SK-N-SH (cell line): Measurements from ENCODE around the gene GIT2. TPM values are rescaled to one million over a fixed set of nuclear protein-coding genes. Genes with fewer than 3 reads are reported as not detected.

Source experiments
- CTCF ChIA-PET: fragments of 300-600, 350-600 bp; formaldehyde crosslinking; extraction: SDS; loops from one replicate; lab custom pipeline; 2021; lab: Yijun Ruan, JAX
- POLR2A ChIA-PET: fragments of 350-600 bp; sonication (Branson Sonifier 250); formaldehyde crosslinking; extraction: SDS; loops from one replicate; lab custom pipeline; 2020; ENCODE audit warnings: antibody characterized with exemption, inconsistent platforms; lab: Yijun Ruan, JAX
- DNase-seq: peaks from one replicate; pipeline ENCODE4 v3.0.0; 2012
- H2AFZ ChIP-seq: fragments of 200-600 bp; sonication (generic); 2 replicates; pipeline ENCODE4 v1.8.1; 2016; ENCODE audit warnings: antibody characterized with exemption, mild to moderate bottlenecking, low read depth
- H3F3A ChIP-seq: fragments of 200-600 bp; sonication (generic); replicated peaks from 2 replicates; pipeline ENCODE3; 2016; ENCODE audit warnings: antibody characterized with exemption, mild to moderate bottlenecking; ENCODE audit not compliant: insufficient read depth
- H3K27ac ChIP-seq, 2 experiments: fragments of 200-500 bp in 1 of 2; fragments of 200-600 bp in 1 of 2; sonication (Bioruptor generic) in 1 of 2; sonication (generic), shearing (Covaris generic) in 1 of 2; 2 replicates each; pipeline versions ENCODE4 v1.5.1 to v1.6.1; 2014 to 2016; ENCODE audit warnings: low read depth in 2 of 2, inconsistent platforms in 1 of 2, low read length in 1 of 2, mild to moderate bottlenecking in 1 of 2, mixed read lengths in 1 of 2
- H3K27me3 ChIP-seq: fragments of 200-600 bp; sonication (generic), shearing (Covaris generic); 2 replicates; pipeline ENCODE4 v1.6.1; 2016; ENCODE audit warnings: mixed run types; ENCODE audit not compliant: insufficient read depth
- H3K36me3 ChIP-seq, 2 experiments: fragments of 200-500 bp in 1 of 2; fragments of 200-600 bp in 1 of 2; sonication (Bioruptor generic) in 1 of 2; sonication (generic) in 1 of 2; replicated peaks in 1 of 2; 2 replicates each; pipeline versions ENCODE3 to v1.5.1; 2014 to 2016; ENCODE audit warnings: low read length in 1 of 2, mild to moderate bottlenecking in 1 of 2; ENCODE audit not compliant: insufficient read depth in 2 of 2, control insufficient read depth in 1 of 2
- H3K4me1 ChIP-seq, 2 experiments: fragments of 200-500 bp in 1 of 2; fragments of 200-600 bp in 1 of 2; sonication (Bioruptor generic) in 1 of 2; sonication (generic), shearing (Covaris generic) in 1 of 2; 2 replicates each; pipeline versions ENCODE4 v1.5.1 to v1.6.1; 2014 to 2016; ENCODE audit warnings: low read depth in 1 of 2, low read length in 1 of 2, mixed run types in 1 of 2; ENCODE audit not compliant: insufficient read depth in 2 of 2, control insufficient read depth in 1 of 2
- H3K4me2 ChIP-seq: fragments of 200-600 bp; sonication (generic), shearing (Covaris generic); 2 replicates; pipeline ENCODE4 v1.6.1; 2017; ENCODE audit warnings: mixed run types
- H3K4me3 ChIP-seq, 2 experiments: fragments of 200-500 bp in 1 of 2; fragments of 200-600 bp in 1 of 2; sonication (Bioruptor generic) in 1 of 2; sonication (generic), shearing (Covaris generic) in 1 of 2; 2 replicates each; pipeline versions ENCODE4 v1.5.1 to v1.8.1; 2014 to 2016; ENCODE audit warnings: low read depth in 2 of 2, inconsistent platforms in 1 of 2, low read length in 1 of 2, mild to moderate bottlenecking in 1 of 2, mixed read lengths in 1 of 2, moderate library complexity in 1 of 2
- H3K79me2 ChIP-seq: fragments of 200-600 bp; sonication (generic); 2 replicates; pipeline ENCODE4 v1.8.1; 2017; ENCODE audit warnings: mild to moderate bottlenecking; ENCODE audit not compliant: insufficient read depth
- H3K9ac ChIP-seq: fragments of 200-600 bp; sonication (generic); 2 replicates; pipeline ENCODE4 v1.6.1; 2017; ENCODE audit warnings: mixed run types
- H3K9me2 ChIP-seq: fragments of 200-600 bp; sonication (generic); 2 replicates; pipeline ENCODE4 v1.6.1; 2017; ENCODE audit warnings: mixed run types
- H3K9me3 ChIP-seq: fragments of 200-600 bp; sonication (generic); 2 replicates; pipeline ENCODE4 v1.6.1; 2017; ENCODE audit warnings: mixed run types, mild to moderate bottlenecking, moderate library complexity
- H4K20me1 ChIP-seq: fragments of 200-600 bp; sonication (generic); 2 replicates; pipeline ENCODE4 v1.6.1; 2017; ENCODE audit warnings: mild to moderate bottlenecking, mixed run types; ENCODE audit not compliant: insufficient read depth
- CHD2 ChIP-seq: fragments of 150-350 bp; IDR thresholded peaks from 2 replicates; pipeline ENCODE4 v1.6.1; 2018; ENCODE audit warnings: low read length; ENCODE audit not compliant: partially characterized antibody
- NRF1 ChIP-seq: IDR thresholded peaks from 2 replicates; pipeline ENCODE4 v1.6.1; 2012; ENCODE audit warnings: low read depth, mild to moderate bottlenecking, low read length
- REST ChIP-seq: IDR thresholded peaks from 2 replicates; pipeline ENCODE4 v1.6.1; 2012; ENCODE audit warnings: mild to moderate bottlenecking, low read depth, low read length, moderate library complexity
- RXRA ChIP-seq: IDR thresholded peaks from 2 replicates; pipeline ENCODE4 v1.4.0; 2012; ENCODE audit warnings: low read depth, mild to moderate bottlenecking, borderline replicate concordance
- TAF1 ChIP-seq: IDR thresholded peaks from 2 replicates; pipeline ENCODE4 v1.6.1; 2012; ENCODE audit warnings: low read depth, mild to moderate bottlenecking, low read length, moderate library complexity, borderline replicate concordance
- YY1 ChIP-seq: IDR thresholded peaks from 2 replicates; pipeline ENCODE4 v1.4.0; 2012; ENCODE audit warnings: low read depth, mild to moderate bottlenecking
- WGBS: methylation state at CpG from one replicate; pipeline ENCODE4 v1.1.6; 2017; ENCODE audit warnings: low lambda C conversion rate; 5-methylcytosine and 5-hydroxymethylcytosine counted together
- polyA plus RNA-seq, 3 experiments: library from polyadenylated mRNA; depleted of rRNA; stranded (reverse); fragments of >200 nt; gene quantifications; 2 replicates each; pipeline ENCODE4 v1.2.3, GENCODE V29; 2012
- TF ChIP-seq, protein P1 (sequence below): fragments of 150-350 bp; IDR thresholded peaks from 2 replicates; pipeline ENCODE4 v1.6.1; 2016; ENCODE audit warnings: mild to moderate bottlenecking, low read depth, low read length
- TF ChIP-seq, protein P2 (sequence below): IDR thresholded peaks from 2 replicates; pipeline ENCODE4 v1.4.0; 2012; ENCODE audit warnings: low read depth, borderline replicate concordance

The GIT2 gene
- polyA plus RNA-seq, 1 of the 3 experiments (the other 2 are of a cell fraction) = 21.2 TPM

- ChIA-PET POLR2A (no interaction called here), CTCF (no interaction called here)
- WGBS = 92% methylated on average over 8 of the region's 8 CpGs
- no peak overlapping the region for H3K4me3 ChIP-seq
- H3K4me2 ChIP-seq = no peak overlapping the region
- peaks cover 35 to 46% of the 10 kb centered on the region in 2 experiments for H3K36me3 ChIP-seq
- H2AFZ ChIP-seq = no peak overlapping the region
- no peak overlapping the region for H3K27ac ChIP-seq
- H3K9ac ChIP-seq = no peak overlapping the region
- H3K9me2 ChIP-seq = no peaks in the 10 kb centered on the region
- peaks cover 4 to 7% of the 10 kb centered on the region in 2 experiments; a peak in 3 of 4 replicates for H3K4me1 ChIP-seq
- TF ChIP-seq RXRA = no peak
- no peak for TF ChIP-seq YY1
- TF ChIP-seq TAF1 = no peak
- no peak for DNase-seq
- H3F3A ChIP-seq = peaks cover under 1% of the 10 kb centered on the region
- H3K27me3 ChIP-seq = no peaks in the 10 kb centered on the region
- peaks cover under 1% of the 10 kb centered on the region; the same call in 1 of the 2 replicates for H4K20me1 ChIP-seq
- H3K79me2 ChIP-seq = peaks cover 42% of the 10 kb centered on the region
- H3K9me3 ChIP-seq = no peaks in the 10 kb centered on the region
Observed at GRCh38 chr12:109988903-109989302, 7.3 kb downstream of the GIT2 start.

DNA sequence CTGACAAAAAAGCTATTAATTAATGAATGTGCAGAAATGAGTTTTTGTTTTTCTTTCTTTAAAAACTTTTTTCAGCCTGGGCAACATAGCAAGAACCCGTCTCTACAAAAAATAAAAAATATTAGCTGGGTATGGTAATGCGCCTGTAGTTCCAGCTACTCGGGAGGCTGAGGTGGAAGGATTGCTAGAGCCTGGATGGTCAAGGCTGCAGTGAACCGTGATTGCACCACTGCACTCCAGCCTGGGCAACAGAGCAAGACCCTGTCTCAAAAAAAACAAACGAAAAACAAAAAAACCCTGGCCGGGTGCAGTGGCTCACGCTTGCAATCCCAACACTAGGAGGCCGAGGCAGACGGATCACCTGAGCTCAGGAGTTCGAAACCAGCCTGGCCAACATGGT is 7.9 kb downstream of the GIT2 start:
- no peaks in the 10 kb centered on the region for H3K9me2 ChIP-seq
- no peak overlapping the region for H3K4me2 ChIP-seq
- peaks cover under 1% of the 10 kb centered on the region in 2 experiments; a peak in 3 of 4 replicates for H3K4me1 ChIP-seq
- no peak for DNase-seq
- no peak overlapping the region for H3K27ac ChIP-seq
- CTCF ChIA-PET = no interaction called here
- WGBS = 90% methylated on average over 10 of the region's 10 CpGs
- H3K9me3 ChIP-seq = no peaks in the 10 kb centered on the region
- no peak overlapping the region for H2AFZ ChIP-seq
- H4K20me1 ChIP-seq = no peaks in the 10 kb centered on the region
- no peak for TF ChIP-seq NRF1
- TF ChIP-seq REST = no peak
- TF ChIP-seq CHD2 = no peak
- TF ChIP-seq TAF1 = no peak
- peaks cover 36% of the 10 kb centered on the region for H3K79me2 ChIP-seq
- no peak overlapping the region for H3K4me3 ChIP-seq
- POLR2A ChIA-PET = no interaction called here
- no peak overlapping the region for H3K9ac ChIP-seq
- H3K27me3 ChIP-seq = no peaks in the 10 kb centered on the region
- no peaks in the 10 kb centered on the region for H3F3A ChIP-seq
- H3K36me3 ChIP-seq = peaks cover 40 to 52% of the 10 kb centered on the region in 2 experiments

- H3K36me3 ChIP-seq = peaks cover 44 to 57% of the 10 kb centered on the region in 2 experiments
- POLR2A ChIA-PET = no interaction called here
- TF ChIP-seq, protein P1, sequence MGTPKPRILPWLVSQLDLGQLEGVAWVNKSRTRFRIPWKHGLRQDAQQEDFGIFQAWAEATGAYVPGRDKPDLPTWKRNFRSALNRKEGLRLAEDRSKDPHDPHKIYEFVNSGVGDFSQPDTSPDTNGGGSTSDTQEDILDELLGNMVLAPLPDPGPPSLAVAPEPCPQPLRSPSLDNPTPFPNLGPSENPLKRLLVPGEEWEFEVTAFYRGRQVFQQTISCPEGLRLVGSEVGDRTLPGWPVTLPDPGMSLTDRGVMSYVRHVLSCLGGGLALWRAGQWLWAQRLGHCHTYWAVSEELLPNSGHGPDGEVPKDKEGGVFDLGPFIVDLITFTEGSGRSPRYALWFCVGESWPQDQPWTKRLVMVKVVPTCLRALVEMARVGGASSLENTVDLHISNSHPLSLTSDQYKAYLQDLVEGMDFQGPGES = no peak
- TF ChIP-seq, protein P2, sequence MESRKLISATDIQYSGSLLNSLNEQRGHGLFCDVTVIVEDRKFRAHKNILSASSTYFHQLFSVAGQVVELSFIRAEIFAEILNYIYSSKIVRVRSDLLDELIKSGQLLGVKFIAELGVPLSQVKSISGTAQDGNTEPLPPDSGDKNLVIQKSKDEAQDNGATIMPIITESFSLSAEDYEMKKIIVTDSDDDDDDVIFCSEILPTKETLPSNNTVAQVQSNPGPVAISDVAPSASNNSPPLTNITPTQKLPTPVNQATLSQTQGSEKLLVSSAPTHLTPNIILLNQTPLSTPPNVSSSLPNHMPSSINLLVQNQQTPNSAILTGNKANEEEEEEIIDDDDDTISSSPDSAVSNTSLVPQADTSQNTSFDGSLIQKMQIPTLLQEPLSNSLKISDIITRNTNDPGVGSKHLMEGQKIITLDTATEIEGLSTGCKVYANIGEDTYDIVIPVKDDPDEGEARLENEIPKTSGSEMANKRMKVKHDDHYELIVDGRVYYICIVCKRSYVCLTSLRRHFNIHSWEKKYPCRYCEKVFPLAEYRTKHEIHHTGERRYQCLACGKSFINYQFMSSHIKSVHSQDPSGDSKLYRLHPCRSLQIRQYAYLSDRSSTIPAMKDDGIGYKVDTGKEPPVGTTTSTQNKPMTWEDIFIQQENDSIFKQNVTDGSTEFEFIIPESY = no peak
- TF ChIP-seq REST = no peak
Observed at GRCh38 chr12:109987615-109988014, 8.6 kb downstream of the GIT2 start.

More at GRCh38 chr12:109987615-109988014, 8.6 kb downstream of the GIT2 start:
- no peak overlapping the region for H3K4me3 ChIP-seq
- H4K20me1 ChIP-seq = no peaks in the 10 kb centered on the region
- no peaks in the 10 kb centered on the region for H3K9me2 ChIP-seq
- no peak overlapping the region for H3K9ac ChIP-seq
- CTCF ChIA-PET = no interaction called here
- no peak overlapping the region for H2AFZ ChIP-seq
- 95% methylated on average over 8 of the region's 8 CpGs for WGBS
- no peak for DNase-seq
- no peak overlapping the region for H3K27ac ChIP-seq
- no peaks in the 10 kb centered on the region for H3K9me3 ChIP-seq
- H3K79me2 ChIP-seq = peaks cover 29% of the 10 kb centered on the region
- H3F3A ChIP-seq = peaks cover 4% of the 10 kb centered on the region
- H3K4me1 ChIP-seq = no peaks in the 10 kb centered on the region; a peak in 1 of 4 replicates
- H3K27me3 ChIP-seq = no peaks in the 10 kb centered on the region
- no peak overlapping the region for H3K4me2 ChIP-seq
